GM12864 (cell line): ENCODE results near the gene MAMDC2.

ENCODE experiments used
- DNase-seq: peaks from one replicate; pipeline ENCODE4 v3.0.0-alpha.2; 2011; ENCODE audit warnings: low read depth
- H3K4me3 ChIP-seq: 2 replicates; pipeline ENCODE4 v1.5.1; 2011; ENCODE audit warnings: mild to moderate bottlenecking, low read depth, low read length, control low read depth
- CTCF ChIP-seq: IDR thresholded peaks from 2 replicates; pipeline ENCODE4 v1.5.1; 2011; ENCODE audit warnings: low read depth, mild to moderate bottlenecking, moderate library complexity, low read length, control low read depth, inconsistent platforms; ENCODE audit errors: missing control alignments

The MAMDC2 gene

GRCh38 chr9:70136632-70137031, 93.0 kb downstream of the MAMDC2 start:
- DNase-seq: no peak

GRCh38 chr9:70137577-70137976, 93.9 kb downstream of the MAMDC2 start:
- H3K4me3 ChIP-seq: no peak overlapping the region
- DNase-seq: no peak
- no peak for TF ChIP-seq CTCF

More at GRCh38 chr9:70136632-70137031, 93.0 kb downstream of the MAMDC2 start:
- no peak overlapping the region for H3K4me3 ChIP-seq
- no peak for TF ChIP-seq CTCF

- no peak for DNase-seq
- no peak for TF ChIP-seq CTCF
- H3K4me3 ChIP-seq: no peak overlapping the region
Measured at GRCh38 chr9:70142101-70142500, 98.5 kb downstream of the MAMDC2 start.

- H3K4me3 ChIP-seq: no peak overlapping the region
- no peak for TF ChIP-seq CTCF
- DNase-seq: no peak
Measured at GRCh38 chr9:70143394-70144130, 99.9 kb downstream of the MAMDC2 start.

GRCh38 chr9:70144131-70144503, 100.5 kb downstream of the MAMDC2 start:
- no peak for TF ChIP-seq CTCF
- H3K4me3 ChIP-seq: no peak overlapping the region
- DNase-seq: no peak

GRCh38 chr9:70145981-70146380, 102.3 kb downstream of the MAMDC2 start:
- DNase-seq: no peak
- no peak overlapping the region for H3K4me3 ChIP-seq
- no peak for TF ChIP-seq CTCF

- no peak for DNase-seq
- no peak for TF ChIP-seq CTCF
- H3K4me3 ChIP-seq: no peak overlapping the region
Measured at GRCh38 chr9:70147196-70147595, 103.5 kb downstream of the MAMDC2 start.
